ENCODE measurements around the gene DNAJC1. TPM values are rescaled to one million over a fixed set of nuclear protein-coding genes. Genes with fewer than 3 reads are reported as not detected.

The DNAJC1 gene
- total and polyA plus RNA-seq, 2 donors (not counting 3 experiments of a cell fraction or from before 2014, with no cell fraction given), result 11.2 to 19.7 TPM

GRCh38 chr10:21811245-21811585 lies 192.3 kb downstream of the DNAJC1 start:
- DNase-seq (ENCODE audit: low read depth, low spot score) (no peak), FAIRE-seq (no peak)
- Histone ChIP-seq H3K4me1 (ENCODE audit: control insufficient read depth, extremely low read depth, insufficient read depth, low read length) (no peaks in the 10 kb centered on the region), H3K36me3 (ENCODE audit: control insufficient read depth in 2 of 2, extremely low read depth in 1 of 2, insufficient read depth in 2 of 2, low read length in 2 of 2) (no peaks in the 10 kb centered on the region), H4K20me1 (replicated peaks; ENCODE audit: control insufficient read depth, extremely low read depth, insufficient read depth, low read length) (no peaks in the 10 kb centered on the region), H3K9me3 (replicated peaks; ENCODE audit: control insufficient read depth, insufficient read depth, low read length) (no peaks in the 10 kb centered on the region), H3K9ac (replicated peaks; ENCODE audit: extremely low read depth, insufficient read depth, low read length) (no peak overlapping the region), H3K9me1 (replicated peaks; ENCODE audit: control insufficient read depth, extremely low read depth, insufficient read depth, low read length) (no peaks in the 10 kb centered on the region), H3K4me2 (ENCODE audit: insufficient read depth, low read length) (no peak overlapping the region), H3K4me3 (replicated peaks in 1 of 3; ENCODE audit: insufficient read depth in 1 of 3, low read depth in 1 of 3, low read length in 3 of 3) (no peak overlapping the region), H3K27me3 (ENCODE audit: control insufficient read depth in 2 of 2, insufficient read depth in 2 of 2, low read length in 2 of 2) (no peaks in the 10 kb centered on the region), H3K27ac (ENCODE audit: insufficient read depth, low read depth, low read length) (no peak overlapping the region), H3K79me2 (ENCODE audit: control insufficient read depth, insufficient read depth, low read length) (no peaks in the 10 kb centered on the region), H2AFZ (ENCODE audit: low read depth, low read length) (no peak overlapping the region)
- POLR2A ChIA-PET, result no interaction called here
- CTCF ChIA-PET, result no interaction called here
- BruUV-seq (replicated peaks), result no TSS peak
- intact Hi-C loops (cut with micrococcal nuclease) (no loop called here), dilution Hi-C loops (cut with MboI; ENCODE audit: extremely low pct_ligation_motif_present, low sequenced_read_pairs) (no loop called here)
- no peak for TF ChIP-seq FOS (IDR thresholded peaks at IDR 0.05; ENCODE audit: borderline replicate concordance, insufficient read depth, low read length)
- TF ChIP-seq MYC (IDR thresholded peaks at IDR 0.05; ENCODE audit: low read depth, low read length), result no peak
- TF ChIP-seq MAX (IDR thresholded peaks at IDR 0.05; ENCODE audit: insufficient read depth, insufficient read length), result no peak
- no peak for TF ChIP-seq JUN (IDR thresholded peaks at IDR 0.05; ENCODE audit: borderline replicate concordance, insufficient read depth, insufficient read length, low read depth)
- no peak for TF ChIP-seq POLR2A (IDR thresholded peaks at IDR 0.05; ENCODE audit: low read depth, low read length)
- no peak for TF ChIP-seq CTCF (IDR thresholded peaks at IDR 0.05; ENCODE audit: extremely low read depth in 1 of 2, insufficient read depth in 1 of 2, low read depth in 1 of 2, low read length in 2 of 2)
- no peak for TF ChIP-seq GATA2 (IDR thresholded peaks at IDR 0.05; ENCODE audit: insufficient read depth, insufficient read length, low read depth, low read length)
- TF ChIP-seq EZH2 (IDR thresholded peaks at IDR 0.05; ENCODE audit: borderline replicate concordance, low read depth, low read length, severe bottlenecking), result no peak
- no peak for TF ChIP-seq POLR2AphosphoS5 (IDR thresholded peaks at IDR 0.05; ENCODE audit: insufficient read depth, low read depth, low read length)

Data from endothelial cell of umbilical vein (primary cell).